NCI-H774 (cell line): ENCODE measurements around the gene CELA3B.
"Not testable (repeated sequence)": the region's sequence is repeated elsewhere in the genome, so short reads cannot be mapped to it uniquely, and the experiment has no call there.

Source experiments
- DNase-seq: peaks from one replicate; lab custom pipeline; 2025; lab: John Stamatoyannopoulos, UW

CELA3B gene, protein sequence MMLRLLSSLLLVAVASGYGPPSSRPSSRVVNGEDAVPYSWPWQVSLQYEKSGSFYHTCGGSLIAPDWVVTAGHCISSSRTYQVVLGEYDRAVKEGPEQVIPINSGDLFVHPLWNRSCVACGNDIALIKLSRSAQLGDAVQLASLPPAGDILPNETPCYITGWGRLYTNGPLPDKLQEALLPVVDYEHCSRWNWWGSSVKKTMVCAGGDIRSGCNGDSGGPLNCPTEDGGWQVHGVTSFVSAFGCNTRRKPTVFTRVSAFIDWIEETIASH

DNA sequence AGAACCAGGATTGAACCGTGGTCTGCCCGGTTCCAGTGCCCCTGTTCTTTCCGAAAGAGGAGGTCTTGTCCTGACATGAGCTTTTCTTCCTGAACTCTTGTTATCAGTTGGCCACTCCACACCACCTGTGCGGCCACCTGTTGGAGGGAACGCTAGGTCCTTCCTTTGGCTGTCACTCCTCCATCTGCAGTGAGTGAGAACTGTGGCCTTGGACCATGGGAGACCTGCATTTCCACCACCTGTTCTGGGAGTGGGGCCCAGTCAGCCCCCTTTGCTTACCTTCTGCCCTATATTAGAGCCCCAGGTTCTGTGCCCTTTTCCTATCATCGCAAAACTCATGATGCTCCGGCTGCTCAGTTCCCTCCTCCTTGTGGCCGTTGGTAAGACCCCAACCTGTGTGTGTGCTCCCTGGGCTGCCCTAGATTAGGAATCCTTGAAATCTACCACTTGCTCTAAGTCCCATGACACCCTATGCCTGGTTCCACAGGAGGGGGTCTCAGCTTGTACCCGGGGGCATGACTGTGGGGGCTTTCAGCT lies at the start of gene CELA3B:
Gene CELA3B (plus strand): TSS at position 320 of the 537 bp plus-strand sequence. CDS start 18 bp downstream, at position 338.
- not testable (repeated sequence) for DNase-seq

DNA sequence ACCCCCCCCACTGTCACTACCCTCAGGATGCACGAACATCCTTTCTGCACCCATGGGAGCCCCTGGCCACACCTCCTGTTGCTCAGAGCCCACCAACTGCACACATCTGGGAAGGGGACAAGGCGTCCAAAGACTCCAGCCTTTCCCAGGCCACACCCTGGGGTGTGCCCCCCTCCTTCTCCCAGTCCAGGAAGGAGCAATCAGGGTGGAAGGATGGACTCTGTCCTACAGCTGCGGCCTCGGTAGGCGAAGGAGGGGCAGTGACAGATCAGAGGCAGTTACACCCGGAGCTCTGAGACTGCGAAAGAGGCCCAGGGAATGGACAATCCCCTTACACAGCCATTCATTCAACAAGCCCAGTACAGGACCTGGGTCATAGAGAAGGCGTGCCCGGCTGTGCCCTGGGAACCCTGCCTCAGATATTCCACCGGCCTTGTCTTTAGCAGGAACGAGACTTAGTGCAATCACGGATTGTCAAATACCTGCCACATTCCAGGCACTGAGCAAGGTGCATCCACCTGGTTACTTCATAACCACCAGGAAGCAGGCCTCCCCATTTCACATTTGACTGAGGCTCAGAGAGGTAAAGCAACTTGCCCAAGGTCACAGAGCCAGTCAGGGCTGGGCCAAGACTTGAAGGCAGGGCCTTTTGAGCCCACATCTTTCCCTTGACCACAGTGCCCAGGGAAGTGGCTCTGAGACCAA lies 49.1 kb upstream of the CELA3B start:
- DNase-seq, result no peak

DNA sequence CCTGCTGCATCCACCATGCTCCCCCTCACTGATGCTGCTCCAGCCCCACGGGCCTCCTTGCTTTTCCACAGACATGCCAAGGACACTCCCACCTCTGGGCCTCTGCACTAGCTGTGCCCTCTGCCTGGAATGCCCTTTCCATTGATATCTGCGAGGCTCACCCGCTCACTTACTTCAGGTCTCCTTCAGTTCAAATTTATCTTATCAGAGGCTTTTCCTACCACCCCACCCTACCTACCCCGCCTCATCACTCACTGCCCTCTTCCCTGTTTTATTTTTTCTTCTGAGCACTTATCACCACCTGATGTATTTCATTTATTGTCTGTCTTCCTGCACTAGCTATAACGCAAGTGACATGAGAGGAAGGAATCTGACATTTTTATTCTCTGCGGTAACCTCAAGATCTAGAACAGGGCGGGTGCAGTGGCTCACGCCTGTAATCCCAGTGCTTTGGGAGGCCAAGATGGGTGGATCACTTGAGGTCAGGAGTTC lies 46.7 kb upstream of the CELA3B start:
- no peak for DNase-seq

DNA sequence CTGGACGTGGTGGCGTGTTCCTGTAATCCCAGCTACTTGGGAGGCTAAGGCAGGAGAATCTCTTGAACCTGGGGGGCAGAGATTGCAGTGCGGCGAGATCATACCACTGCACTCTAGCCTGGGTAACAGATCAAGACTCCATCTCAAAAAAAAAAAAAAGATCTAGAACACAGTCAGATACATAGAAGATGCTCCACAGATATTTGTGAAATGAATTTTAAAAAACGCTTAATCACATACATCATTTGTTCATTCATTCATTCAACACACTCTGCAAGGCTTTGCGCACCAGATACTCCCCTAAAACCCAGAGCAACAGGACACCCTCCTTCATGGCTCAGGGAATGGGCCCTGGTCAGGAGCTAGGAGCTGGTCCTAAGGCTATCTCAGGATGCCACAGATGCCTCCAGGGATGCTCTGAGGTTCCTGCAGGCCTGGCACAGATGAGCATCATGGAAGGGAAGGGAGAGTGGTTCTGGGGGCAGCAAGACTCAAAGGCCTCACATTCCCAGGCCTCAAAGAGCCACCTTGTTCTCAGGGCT lies 46.1 kb upstream of the CELA3B start:
- no peak for DNase-seq

DNA sequence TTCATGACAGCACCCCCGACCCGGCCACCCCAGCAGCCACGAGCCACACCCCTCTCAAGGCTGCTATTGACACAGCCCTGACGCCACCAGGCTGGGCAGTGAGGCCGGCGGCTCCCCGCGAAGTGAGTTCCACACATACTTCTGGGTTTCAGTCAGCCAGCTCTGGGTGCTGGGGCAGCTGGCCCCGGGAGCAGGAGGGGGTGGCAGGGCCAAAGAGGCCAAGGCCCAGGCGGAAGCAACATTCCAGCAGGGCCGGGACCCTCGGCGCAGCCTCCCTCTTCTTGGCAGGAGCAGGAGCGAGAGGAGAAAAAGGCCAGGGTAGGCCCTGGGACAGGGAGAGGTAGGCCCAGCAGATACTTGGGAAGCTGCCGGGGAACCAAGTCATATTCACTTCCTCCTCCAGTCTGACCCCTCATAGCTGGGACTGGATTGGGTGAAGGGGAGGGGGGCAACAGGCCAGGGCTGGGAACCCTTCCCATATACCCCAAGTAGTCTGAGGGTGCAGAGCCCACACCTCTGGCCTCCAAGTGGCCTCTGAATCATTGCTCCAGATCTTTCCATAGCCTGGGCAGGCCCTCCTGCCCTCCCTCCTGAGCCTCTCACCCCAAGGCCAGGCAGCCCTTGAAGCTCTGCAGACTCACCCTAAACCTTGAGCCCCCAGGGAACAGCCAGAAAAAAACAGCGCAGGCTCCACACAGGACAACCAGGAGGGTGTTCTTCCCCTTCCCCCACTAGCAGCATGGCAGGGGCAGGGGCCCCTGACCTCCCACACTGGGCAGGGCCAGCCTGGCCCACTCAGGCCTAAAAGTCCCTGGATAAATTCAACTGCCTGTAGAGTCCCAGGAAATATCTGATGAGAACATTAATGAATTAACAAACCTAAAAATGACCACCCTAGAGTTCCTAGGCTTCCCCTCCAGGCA lies 45.4 kb upstream of the CELA3B start:
- no peak for DNase-seq

DNA sequence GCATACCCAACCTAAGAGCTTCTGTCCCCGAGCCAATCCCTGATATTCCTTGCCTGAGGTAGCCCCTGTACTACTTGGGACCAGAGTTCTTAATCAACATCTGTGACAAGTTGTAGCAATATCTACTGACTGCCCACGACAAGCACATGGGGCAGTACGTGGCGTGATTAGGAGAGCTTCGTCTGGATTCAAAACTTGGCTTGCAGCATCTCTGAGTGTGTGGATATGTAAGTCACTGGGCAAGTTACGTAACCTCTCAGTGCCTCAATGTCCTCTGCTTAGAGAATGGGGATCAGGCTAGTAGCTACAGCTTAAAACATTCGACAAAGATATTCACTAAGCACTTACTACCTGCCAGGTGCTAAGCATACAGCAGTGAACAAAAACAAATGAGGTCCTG lies 44.7 kb upstream of the CELA3B start:
- DNase-seq, result no peak

DNA sequence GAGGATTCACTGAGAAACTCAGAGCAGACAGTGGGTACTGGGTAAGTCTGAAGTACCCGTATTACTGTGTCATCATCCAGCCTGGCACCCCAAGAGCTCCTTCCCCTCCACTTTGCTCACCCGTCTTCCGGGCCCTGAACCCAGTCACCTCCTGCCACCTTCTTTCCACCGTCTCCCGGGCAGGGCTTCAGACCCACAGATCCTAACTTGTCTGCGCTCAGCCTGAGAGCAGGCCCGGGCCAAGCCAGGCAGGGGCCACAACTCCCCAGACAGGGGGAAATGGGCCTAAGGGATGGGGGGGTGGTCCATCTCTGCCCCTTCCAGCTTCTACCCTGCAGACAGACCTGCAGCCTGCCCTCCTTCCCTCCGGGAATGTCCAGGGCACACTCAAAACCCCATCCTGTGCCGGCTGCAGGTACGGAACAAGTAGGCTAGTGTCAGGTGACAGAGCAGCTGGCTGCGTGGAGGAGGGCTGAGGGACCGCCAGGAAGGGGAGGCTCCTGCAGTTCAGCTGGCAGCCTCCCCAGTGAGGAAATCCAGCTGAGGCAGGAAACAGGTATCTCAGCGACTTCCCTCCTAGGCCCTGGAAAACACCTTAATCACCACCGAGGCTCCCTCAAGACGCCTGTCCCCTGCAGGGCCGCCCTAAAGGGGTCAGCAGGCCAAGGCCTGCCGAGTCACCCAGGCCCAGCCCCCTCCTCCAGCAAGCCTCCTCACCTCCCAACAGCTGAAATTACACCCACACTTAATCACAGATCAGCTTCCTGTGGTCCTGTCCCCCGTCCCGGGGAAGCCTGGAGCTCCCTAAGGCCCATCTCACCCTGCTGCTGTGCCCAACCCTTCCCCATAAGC lies 43.2 kb upstream of the CELA3B start:
- no peak for DNase-seq

DNA sequence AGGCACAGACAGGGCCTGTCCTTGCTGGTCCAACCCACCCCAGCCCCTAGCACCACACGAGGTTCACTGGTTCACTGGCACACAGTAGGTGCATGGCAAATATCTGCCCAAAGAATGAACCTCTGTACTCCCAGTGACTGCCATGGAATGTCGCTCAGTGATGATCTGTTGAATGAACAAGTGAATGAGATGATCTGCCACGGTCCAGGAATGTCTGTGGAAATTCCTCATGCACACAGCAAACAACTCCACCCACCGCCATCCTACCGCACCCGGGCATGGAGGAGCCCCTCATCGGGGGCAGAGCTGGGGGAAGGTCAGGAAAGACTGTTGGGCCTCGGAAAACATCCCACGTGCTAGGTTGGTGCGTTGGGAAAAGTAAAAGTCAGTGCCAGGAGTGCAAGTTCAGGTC lies 41.4 kb upstream of the CELA3B start:
- DNase-seq, result no peak

DNA sequence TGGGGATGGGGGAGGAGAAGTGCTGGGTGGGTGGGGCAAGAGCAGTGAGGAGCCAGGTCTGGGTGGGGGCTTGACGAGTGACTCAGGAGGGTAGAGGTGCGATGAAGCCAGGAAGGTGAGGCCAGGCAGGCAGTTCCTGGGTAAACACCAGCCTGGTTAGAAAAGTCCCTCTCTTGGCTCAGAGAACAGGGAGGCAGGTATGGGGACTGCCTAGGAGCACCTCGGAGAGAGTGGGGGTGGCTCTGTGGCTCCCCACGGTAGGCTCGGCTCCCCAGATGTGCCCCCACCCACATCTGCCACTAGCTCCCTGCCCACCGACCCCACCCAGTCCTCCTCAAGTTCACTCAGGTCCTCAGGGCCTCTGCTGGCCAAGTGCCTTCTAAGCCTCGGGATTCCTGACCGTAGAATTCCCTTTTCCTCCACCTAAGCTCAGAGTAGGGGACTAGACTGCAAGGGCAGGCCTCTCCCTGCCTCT lies 40.9 kb upstream of the CELA3B start:
- DNase-seq, result no peak

DNA sequence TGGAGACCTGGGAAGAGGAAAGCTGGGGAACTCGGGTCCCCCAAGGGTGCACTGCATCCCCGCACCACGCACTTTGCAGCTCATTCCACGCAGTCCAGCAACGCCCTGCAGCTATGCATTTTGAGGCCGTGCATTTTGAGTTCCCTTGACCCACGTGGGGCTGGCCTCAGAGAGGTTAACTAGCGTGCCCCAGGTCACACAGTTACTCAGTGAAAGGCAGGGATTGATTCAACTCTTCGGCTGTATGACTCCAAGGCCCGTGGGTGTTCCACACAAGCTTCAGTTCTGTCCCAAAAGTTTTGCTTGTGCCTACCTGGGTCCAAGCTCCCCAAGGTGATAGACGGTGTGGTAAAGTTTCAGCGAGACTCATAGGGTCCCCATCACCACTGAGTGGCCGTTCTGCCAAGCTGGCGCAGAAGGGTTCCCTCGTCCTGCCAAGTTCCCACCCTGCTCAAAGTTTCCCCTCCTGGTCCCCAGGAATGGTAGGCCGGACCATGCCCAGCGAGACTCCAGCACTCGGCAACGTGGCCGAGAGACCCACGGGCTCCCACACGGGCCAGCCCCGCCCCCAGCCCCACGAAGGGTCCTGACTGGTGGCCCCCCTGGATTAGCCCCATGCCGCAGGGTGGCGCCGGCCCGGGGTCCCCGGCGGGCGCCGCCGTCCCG lies 40.3 kb upstream of the CELA3B start:
- no peak for DNase-seq

DNA sequence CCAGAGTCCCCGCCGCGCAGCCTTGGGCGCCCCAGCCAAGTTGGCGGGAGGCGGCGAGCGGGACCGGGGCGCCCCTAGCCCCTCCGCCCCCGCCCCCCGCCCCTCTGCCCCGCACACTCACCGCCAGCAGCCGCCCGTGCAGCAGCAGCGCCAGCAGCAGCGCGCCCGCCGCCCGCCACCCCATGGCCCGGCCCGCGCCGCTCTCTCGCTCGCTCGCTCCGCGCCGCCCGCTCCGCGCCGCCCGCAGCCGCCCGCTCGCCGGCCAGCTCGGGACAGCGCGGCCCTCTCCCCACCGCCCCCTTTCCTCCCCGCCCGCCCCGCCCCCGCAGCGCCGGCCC lies 39.8 kb upstream of the CELA3B start, which contains the start of gene HSPG2:
Gene HSPG2 (minus strand): TSS at position 277 of the 338 bp plus-strand sequence. CDS start 93 bp downstream, at position 184.
- no peak for DNase-seq

DNA sequence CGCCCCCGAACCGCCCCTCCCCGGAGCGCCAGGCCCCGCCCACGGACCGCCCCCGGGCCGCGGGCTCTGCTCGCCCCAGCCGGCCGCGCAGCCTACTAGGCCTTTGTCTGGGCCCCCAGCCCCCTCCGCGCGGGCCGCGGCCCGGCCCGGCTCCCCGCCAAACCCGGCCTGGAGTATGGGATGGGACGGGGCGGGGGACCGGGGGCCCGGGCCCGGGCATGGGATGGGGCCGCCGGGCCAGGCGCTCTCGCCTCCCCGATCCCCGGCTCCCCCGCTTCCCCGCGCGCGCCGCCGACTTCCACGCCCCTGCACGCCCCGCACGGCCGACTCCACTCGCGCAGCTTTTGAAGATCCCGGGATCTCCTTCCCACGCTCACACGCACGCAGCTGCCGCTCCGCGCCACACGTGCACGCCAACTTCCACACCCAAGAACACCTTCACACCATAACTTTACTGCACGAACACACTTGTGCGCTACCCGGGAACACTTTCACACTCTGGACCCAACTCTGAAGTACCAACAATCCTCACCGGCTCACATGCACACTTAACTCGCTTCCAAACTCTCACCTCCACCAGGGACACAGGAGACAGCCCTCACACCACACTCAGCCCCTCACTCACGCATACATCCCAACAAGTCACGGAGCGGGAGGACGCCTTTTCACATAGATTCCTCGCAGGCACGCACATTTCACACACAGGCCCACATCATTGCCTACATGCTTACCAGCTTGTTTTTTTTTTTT lies 39.3 kb upstream of the CELA3B start:
- DNase-seq, result no peak

DNA sequence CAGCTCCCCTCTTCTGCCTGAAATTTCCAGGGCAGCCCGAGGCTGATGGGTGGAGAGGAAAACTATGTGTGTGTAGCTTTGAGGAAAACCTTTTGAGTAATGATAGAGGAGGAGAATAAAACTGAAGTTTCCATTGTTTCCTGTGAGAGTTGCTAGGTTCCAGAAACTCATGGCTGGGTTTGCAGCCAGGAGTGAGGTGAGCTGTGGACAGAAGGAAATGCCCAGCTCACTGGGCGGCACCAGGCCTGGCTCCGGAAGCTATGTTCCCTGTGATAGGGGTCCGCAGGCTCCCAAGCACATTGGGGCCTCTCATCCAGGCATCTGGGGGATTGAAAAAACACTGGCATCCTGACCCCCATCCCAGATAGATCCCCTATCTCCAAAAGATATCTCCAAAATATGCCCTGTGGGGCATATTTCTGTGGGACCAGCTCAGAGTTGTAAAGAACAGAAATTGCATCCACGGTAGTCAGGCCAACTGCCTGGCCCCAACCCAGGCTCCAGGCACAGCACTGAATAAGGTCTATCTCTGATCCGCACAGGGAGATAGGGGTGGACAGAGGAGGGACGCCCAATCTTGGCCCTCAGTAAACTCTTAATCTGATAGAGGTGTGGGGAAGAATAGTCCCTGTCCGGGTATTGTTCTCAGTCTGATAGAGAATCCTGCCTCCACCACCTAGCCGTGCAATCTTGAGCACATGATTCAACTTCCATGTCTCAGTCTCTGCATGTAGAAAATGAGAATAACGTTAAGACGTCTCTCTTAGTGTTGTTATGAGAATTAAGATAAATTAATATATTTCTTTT lies 37.9 kb upstream of the CELA3B start:
- DNase-seq, result no peak

DNA sequence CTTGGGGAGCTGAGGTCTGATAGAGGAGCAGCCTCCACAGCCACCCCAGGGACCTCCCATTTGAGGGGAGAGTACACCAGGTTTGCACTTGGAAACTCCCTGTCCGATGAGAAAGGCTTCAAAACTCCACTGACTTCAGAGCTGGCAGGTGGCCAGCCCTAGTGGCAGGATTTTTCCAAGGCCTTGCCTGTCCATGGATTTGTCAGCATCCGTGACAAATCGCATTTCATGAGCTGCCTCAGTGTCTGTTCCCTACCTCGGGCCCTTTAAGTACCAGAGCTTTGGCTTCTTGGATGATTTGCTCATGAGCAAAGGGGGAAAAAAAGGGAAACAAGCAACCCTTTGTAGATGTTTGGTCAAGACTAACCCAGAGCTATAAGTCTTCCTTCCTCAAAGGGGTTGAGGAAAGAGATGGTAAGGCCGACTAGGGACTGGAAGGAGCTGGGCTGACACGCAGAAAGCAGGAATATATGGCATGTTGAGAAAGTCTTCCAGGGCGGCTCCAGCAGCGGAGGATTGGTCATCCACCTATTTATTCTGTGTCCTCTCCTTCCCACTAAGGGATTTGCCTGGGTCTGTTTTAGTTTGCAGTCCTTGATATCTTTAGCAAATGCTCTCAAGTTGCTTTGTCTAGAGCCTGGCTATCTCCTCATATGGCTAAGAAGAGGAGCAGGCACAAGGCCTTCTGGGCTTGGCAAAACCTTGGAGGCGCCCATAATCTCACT lies 37.0 kb upstream of the CELA3B start:
- DNase-seq, result no peak

DNA sequence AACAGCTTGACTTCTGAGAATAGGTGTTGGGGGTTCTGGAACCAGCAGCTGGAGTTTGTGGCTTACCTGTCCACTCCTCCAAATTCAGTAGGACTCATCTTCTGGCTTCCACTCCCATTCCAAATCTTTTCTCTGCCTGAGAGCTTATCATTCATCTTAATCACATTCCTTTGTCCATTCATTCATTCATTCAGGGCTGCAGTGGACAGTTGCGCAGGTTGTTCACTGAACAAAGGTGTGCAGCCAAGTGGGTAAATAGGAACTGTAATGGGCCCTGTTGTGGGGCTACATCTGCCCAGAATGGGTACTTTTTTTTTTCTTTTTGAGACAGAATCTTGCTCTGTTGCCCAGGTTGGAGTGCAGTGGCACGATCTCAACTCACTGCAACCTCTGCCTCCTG lies 36.3 kb upstream of the CELA3B start:
- DNase-seq, result no peak

DNA sequence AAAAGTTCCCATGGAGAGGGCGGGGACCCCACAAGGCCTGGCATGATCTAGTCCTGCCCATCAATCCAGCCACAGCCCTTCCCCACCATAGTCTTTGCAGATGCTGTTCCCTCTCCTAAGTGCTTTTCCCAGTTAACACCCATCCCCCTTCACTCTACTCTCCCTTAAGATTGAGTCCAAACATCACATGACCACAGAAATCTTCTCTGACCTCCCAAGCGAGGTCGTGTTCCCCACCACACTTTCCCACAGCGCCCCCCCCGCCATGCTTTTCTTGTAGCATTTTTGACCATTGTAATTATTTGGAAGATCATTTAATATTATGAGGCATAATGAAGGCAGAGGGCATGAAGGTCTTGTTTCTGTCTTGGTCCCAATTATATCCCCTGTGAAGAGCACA lies 35.5 kb upstream of the CELA3B start:
- no peak for DNase-seq

DNA sequence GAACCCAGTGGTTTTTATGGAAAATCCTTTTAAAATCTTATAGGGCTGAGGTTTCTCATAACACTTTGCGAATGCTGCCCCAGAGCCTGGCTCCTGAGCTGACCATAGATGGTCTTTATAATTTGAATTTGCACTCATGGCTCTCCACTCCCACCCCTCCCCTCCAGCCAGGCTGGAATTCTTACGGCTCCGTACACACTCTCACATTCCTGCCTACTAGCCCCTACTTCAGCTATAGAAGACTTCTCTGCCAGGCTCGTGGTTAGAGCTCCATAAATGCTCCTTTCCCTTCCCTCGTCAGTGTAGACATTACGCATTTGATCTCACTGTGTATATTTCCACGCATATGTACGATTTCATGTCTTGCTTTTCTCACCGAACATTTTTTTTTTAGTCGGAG lies 34.4 kb upstream of the CELA3B start:
- DNase-seq, result no peak
